ENCODE data around the gene SELENBP1.

Gene SELENBP1

GRCh38 chr1:151342021-151342420 is 30.5 kb downstream of the SELENBP1 start:
- no peak for FAIRE-seq

- FAIRE-seq: peak; percentile 87
Measured at GRCh38 chr1:151340870-151341754, 31.4 kb downstream of the SELENBP1 start.

- FAIRE-seq: no peak
Measured at GRCh38 chr1:151336556-151336955, 35.9 kb downstream of the SELENBP1 start.

- no peak for FAIRE-seq
Measured at GRCh38 chr1:151334822-151335221, 37.7 kb downstream of the SELENBP1 start.

- FAIRE-seq: no peak
Measured at GRCh38 chr1:151327903-151328674, 44.4 kb downstream of the SELENBP1 start.

GRCh38 chr1:151327223-151327902 is 45.1 kb downstream of the SELENBP1 start, which contains the start of gene PI4KB:
PI4KB (minus strand) TSS chr1:151327416; CDS start chr1:151316481, 10,935 bp downstream.
- peak; percentile 96 for FAIRE-seq

GRCh38 chr1:151326619-151327222 is 45.8 kb downstream of the SELENBP1 start:
- no peak for FAIRE-seq

GRCh38 chr1:151325646-151326429 is 46.7 kb downstream of the SELENBP1 start:
- FAIRE-seq: no peak

GRCh38 chr1:151325231-151325630 is 47.3 kb downstream of the SELENBP1 start:
- no peak for FAIRE-seq

- no peak for FAIRE-seq
Measured at GRCh38 chr1:151324390-151324930, 48.0 kb downstream of the SELENBP1 start.

GRCh38 chr1:151318975-151319374 is 53.5 kb downstream of the SELENBP1 start:
- FAIRE-seq: no peak

- FAIRE-seq: no peak
Measured at GRCh38 chr1:151315565-151316235, 56.8 kb downstream of the SELENBP1 start.

Measured in A204.1 (cell line).